WTC11 (cell line): ENCODE data around the gene MUC20. TPM values are rescaled to one million over a fixed set of nuclear protein-coding genes. Genes with fewer than 3 reads are reported as not detected.

ENCODE experiments used
- ATAC-seq: fragments of 200-7000 bp; cut with Tn5 transposase; 2 replicates; pipeline ENCODE4 v1.10.0; 2021; ENCODE audit warnings: mild to moderate bottlenecking, moderate library complexity
- CTCF ChIA-PET: fragments of 300-600 bp; sonication (Branson Sonifier 250); formaldehyde crosslinking; loops from one replicate; lab custom pipeline; 2021; ENCODE audit warnings: antibody characterized with exemption; lab: Charles Lee
- POLR2A ChIA-PET: fragments of 350-600 bp; sonication (Branson Sonifier 250); formaldehyde crosslinking; loops from one replicate; lab custom pipeline; 2021; ENCODE audit warnings: antibody characterized with exemption; lab: Charles Lee
- DNase-seq: peaks from one replicate; pipeline ENCODE4 v3.0.0; 2021; ENCODE audit warnings: low spot score
- H3K27ac Mint-ChIP-seq: 2 replicates; pipeline ENCODE4 v1.8.0; 2021; ENCODE audit warnings: mixed read lengths
- H3K27me3 Mint-ChIP-seq: 2 replicates; pipeline ENCODE4 v1.8.0; 2021; ENCODE audit warnings: low read depth, mild to moderate bottlenecking, moderate library complexity, mixed read lengths
- H3K36me3 Mint-ChIP-seq: 2 replicates; pipeline ENCODE4 v1.8.0; 2021; ENCODE audit warnings: mixed read lengths
- H3K4me1 Mint-ChIP-seq: 2 replicates; pipeline ENCODE4 v1.8.0; 2022; ENCODE audit warnings: mixed read lengths
- H3K4me3 Mint-ChIP-seq: 2 replicates; pipeline ENCODE4 v1.8.0; 2021; ENCODE audit warnings: mild to moderate bottlenecking, moderate library complexity, mixed read lengths
- H3K9me3 Mint-ChIP-seq: 2 replicates; pipeline ENCODE4 v1.8.0; 2021; ENCODE audit warnings: mixed read lengths
- CREB1 ChIP-seq: sonication (generic); formaldehyde crosslinking; IDR thresholded peaks from 2 replicates; pipeline ENCODE4 v1.8.0; 2023; ENCODE audit warnings: mild to moderate bottlenecking, missing genetic modification reagents
- ESRRA ChIP-seq: sonication (generic); formaldehyde crosslinking; IDR thresholded peaks from 2 replicates; pipeline ENCODE4 v1.8.1; 2022; ENCODE audit warnings: mild to moderate bottlenecking, missing genetic modification reagents, borderline replicate concordance
- FOXK1 ChIP-seq: sonication (generic); formaldehyde crosslinking; IDR thresholded peaks from 2 replicates; pipeline ENCODE4 v1.8.0; 2022; ENCODE audit warnings: mild to moderate bottlenecking, moderate library complexity, missing genetic modification reagents
- KAT7 ChIP-seq: sonication (generic); formaldehyde crosslinking; IDR thresholded peaks from 2 replicates; pipeline ENCODE4 v1.8.1; 2023; ENCODE audit warnings: missing genetic modification reagents, mild to moderate bottlenecking, borderline replicate concordance
- MXD4 ChIP-seq: fragments of 250-450 bp; sonication (Bioruptor Pico); IDR thresholded peaks from 2 replicates; pipeline ENCODE4 v1.8.0; 2021; ENCODE audit warnings: mild to moderate bottlenecking, moderate library complexity, borderline replicate concordance
- NFE2L1 ChIP-seq: sonication (generic); formaldehyde crosslinking; IDR thresholded peaks from 2 replicates; pipeline ENCODE4 v1.8.1; 2023; ENCODE audit warnings: missing genetic modification reagents
- NR1H2 ChIP-seq: sonication (generic); formaldehyde crosslinking; IDR thresholded peaks from 2 replicates; pipeline ENCODE4 v1.9.0; 2021; ENCODE audit warnings: mild to moderate bottlenecking, moderate library complexity, missing genetic modification reagents
- NR3C1 ChIP-seq: sonication (generic); formaldehyde crosslinking; conservative IDR thresholded peaks from 2 replicates; pipeline ENCODE4 v1.8.1; 2023; ENCODE audit warnings: low read depth, mild to moderate bottlenecking, missing genetic modification reagents
- PRDM15 ChIP-seq: sonication (generic); formaldehyde crosslinking; IDR thresholded peaks from 2 replicates; pipeline ENCODE4 v1.8.0; 2022; ENCODE audit warnings: missing genetic modification reagents
- RELA ChIP-seq: sonication (generic); formaldehyde crosslinking; IDR thresholded peaks from 2 replicates; pipeline ENCODE4 v1.8.1; 2022; ENCODE audit warnings: missing genetic modification reagents, mild to moderate bottlenecking, borderline replicate concordance
- STAT6 ChIP-seq: sonication (generic); formaldehyde crosslinking; conservative IDR thresholded peaks from 2 replicates; pipeline ENCODE4 v1.8.1; 2023; ENCODE audit warnings: mild to moderate bottlenecking, low read depth, missing genetic modification reagents, moderate library complexity
- TEAD1 ChIP-seq: sonication (generic); formaldehyde crosslinking; IDR thresholded peaks from 2 replicates; pipeline ENCODE4 v1.8.0; 2022; ENCODE audit warnings: mild to moderate bottlenecking, missing genetic modification reagents
- ZNF281 ChIP-seq: sonication (generic); formaldehyde crosslinking; IDR thresholded peaks from 2 replicates; pipeline ENCODE4 v1.8.0; 2023; ENCODE audit warnings: mild to moderate bottlenecking, missing genetic modification reagents
- total RNA-seq: library from RNA; stranded (reverse); gene quantifications from 3 replicates; pipeline ENCODE4 v1.2.3, GENCODE V29; 2021

Gene MUC20
- total RNA-seq, 1 experiment from 2014 or later: 0.77 TPM

GRCh38 chr3:195696632-195697278 is 24.0 kb upstream of the MUC20 start:
- POLR2A ChIA-PET: interaction anchor here (0.5 kb wide), 1 partner anchor 33 kb away, joined by 4 read pairs; no protein-coding TSS in a partner anchor
- no peak for DNase-seq
- no peaks in the 10 kb centered on the region for H3K9me3 Mint-ChIP-seq

GRCh38 chr3:195697582-195698324 is 23.0 kb upstream of the MUC20 start:
- peak overlapping the region; percentile 29 for H3K4me3 Mint-ChIP-seq
- H3K9me3 Mint-ChIP-seq: no peaks in the 10 kb centered on the region
- DNase-seq: no peak
- ChIA-PET POLR2A (no interaction called here), CTCF (interaction anchor here (0.9 to 2.6 kb wide), 3 partner anchors 50 to 197 kb away, joined by 3 to 10 read pairs (median 3); no protein-coding TSS in a partner anchor)
- H3K27me3 Mint-ChIP-seq: no peaks in the 10 kb centered on the region; the same call in 1 of the 2 replicates
- peaks cover 29% of the 10 kb centered on the region for H3K4me1 Mint-ChIP-seq
- H3K27ac Mint-ChIP-seq: peak overlapping the region; percentile 69
- H3K36me3 Mint-ChIP-seq: peaks cover 2% of the 10 kb centered on the region; the same call in 1 of the 2 replicates
- peak; percentile 69 for ATAC-seq
- TF ChIP-seq NR3C1 (CRISPR knock-in tag): no peak
- 0 out of 2 replicates have a peak, but pooled peaks have one; percentile 64 for TF ChIP-seq TEAD1 (CRISPR knock-in tag)
- TF ChIP-seq NFE2L1 (CRISPR knock-in tag): peak; percentile 45; the same call in 1 of the 2 replicates
- TF ChIP-seq PRDM15: 0 out of 2 replicates have a peak, but pooled peaks have one; percentile 13
- TF ChIP-seq CREB1 (CRISPR knock-in tag): no peak
- TF ChIP-seq MXD4 (CRISPR knock-in tag): no peak
- no peak for TF ChIP-seq ESRRA (CRISPR knock-in tag)
- no peak for TF ChIP-seq FOXK1 (CRISPR knock-in tag)

More at GRCh38 chr3:195696632-195697278, 24.0 kb upstream of the MUC20 start:
- TF ChIP-seq KAT7 (CRISPR knock-in tag) (no peak), NR3C1 (CRISPR knock-in tag) (no peak), STAT6 (CRISPR knock-in tag) (no peak), ZNF281 (CRISPR knock-in tag) (no peak), RELA (no peak), NR1H2 (no peak), NFE2L1 (CRISPR knock-in tag) (0 out of 2 replicates have a peak, but pooled peaks have one; percentile 32)
- Mint-ChIP-seq H3K27me3 (no peaks in the 10 kb centered on the region; the same call in 1 of the 2 replicates), H3K27ac (peak overlapping the region; percentile 52; the same call in 1 of the 2 replicates), H3K36me3 (peaks cover 5% of the 10 kb centered on the region; the same call in 1 of the 2 replicates), H3K4me1 (peaks cover 29% of the 10 kb centered on the region), H3K4me3 (no peak overlapping the region)
- peak; percentile 13 for ATAC-seq
- CTCF ChIA-PET: interaction anchor here (1.3 to 2.6 kb wide), 3 partner anchors 51 to 163 kb away, joined by 3 to 10 read pairs (median 5); no protein-coding TSS in a partner anchor
